GF-D8 (cell line): ENCODE results near the gene OPRM1.
"Not testable (repeated sequence)": the region's sequence is repeated elsewhere in the genome, so short reads cannot be mapped to it uniquely, and the experiment has no call there.

Experiments
- DNase-seq: peaks from one replicate; lab custom pipeline; 2025; lab: John Stamatoyannopoulos, UW

The OPRM1 gene

GRCh38 chr6:154154389-154154967, 115.4 kb downstream of the OPRM1 start:
- peak; percentile 21 for DNase-seq

DNA sequence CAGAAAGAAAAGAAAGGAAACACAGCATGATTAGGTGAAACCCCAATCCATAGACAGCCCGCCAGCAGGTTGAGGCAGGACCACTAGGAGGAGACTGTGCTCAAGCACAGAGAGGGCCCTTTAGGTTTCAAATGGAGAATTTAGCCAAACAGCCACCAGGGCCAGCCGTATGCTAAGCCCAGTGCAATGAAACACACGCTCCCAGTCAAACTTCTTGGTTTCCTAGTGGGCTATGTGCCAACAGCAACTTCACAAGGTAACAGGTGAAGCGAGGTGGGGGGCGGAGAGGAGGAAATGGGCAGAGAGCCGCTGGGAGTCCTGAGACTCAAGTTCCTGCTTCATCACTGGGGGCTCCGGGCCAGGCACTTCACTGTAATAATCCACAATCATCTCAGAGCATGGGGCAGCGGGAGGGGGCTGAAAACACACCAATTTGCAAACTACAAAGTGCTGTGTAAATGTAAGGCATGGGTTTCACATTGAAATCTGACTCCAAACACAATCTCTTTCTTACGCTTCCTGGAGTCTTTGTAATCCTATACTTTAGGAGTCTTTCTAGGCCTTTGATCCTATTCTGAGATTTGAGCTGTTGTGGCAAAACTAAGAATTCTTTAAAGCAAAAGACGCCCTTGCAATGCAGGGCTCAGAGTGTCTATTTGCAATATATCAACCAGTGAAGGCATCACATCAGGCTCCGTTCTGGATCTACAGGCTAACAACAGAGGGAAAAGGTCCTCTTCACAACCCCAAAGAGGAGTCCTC, 117.3 kb downstream of the OPRM1 start:
- DNase-seq: peak; percentile 24

GRCh38 chr6:154157082-154157481, 118.0 kb downstream of the OPRM1 start:
- no peak for DNase-seq

- no peak for DNase-seq
These were observed 118.7 kb downstream of the OPRM1 start for GRCh38 chr6:154157706-154158105.

DNA sequence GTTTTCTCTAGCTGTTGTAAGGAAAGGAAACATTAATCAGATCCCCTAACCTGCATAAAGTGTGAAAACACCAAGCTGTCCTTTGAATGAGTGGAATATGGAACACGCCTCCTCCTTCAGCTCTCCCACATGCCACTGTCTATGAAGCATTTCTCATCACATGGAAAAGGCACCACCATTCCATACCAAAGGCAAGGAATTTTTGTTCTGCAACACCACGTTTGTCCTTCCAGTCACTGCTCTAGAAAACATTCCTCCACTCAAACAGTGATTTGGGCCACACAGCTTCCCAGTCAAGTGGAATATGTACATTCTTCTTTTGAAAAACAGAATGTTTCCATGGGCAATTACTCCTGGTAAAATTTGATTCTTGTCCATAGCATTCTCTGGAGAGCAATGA, 120.1 kb downstream of the OPRM1 start:
- DNase-seq: no peak

- DNase-seq: no peak
These were observed 122.6 kb downstream of the OPRM1 start for GRCh38 chr6:154161689-154162088.

DNA sequence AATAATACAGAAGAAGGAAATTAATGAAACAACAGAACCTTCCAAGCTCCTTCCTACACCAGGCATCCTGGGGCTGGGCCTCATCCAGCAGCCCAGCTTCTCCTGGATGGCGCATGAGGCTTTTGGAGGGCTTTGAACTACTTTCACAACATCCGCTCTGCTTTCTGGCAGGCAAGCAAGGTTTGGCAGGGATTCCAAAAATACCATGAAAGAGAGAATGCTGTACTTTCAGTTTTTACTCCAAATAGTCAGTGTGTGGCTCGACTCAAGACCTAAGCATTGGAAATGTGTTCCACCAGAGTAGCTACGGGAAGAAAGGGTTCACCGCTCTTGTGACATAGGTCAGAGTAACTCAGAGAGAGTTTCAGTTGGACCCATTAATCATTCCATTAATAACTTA, 125.4 kb downstream of the OPRM1 start:
- peak; percentile 33 for DNase-seq

DNA sequence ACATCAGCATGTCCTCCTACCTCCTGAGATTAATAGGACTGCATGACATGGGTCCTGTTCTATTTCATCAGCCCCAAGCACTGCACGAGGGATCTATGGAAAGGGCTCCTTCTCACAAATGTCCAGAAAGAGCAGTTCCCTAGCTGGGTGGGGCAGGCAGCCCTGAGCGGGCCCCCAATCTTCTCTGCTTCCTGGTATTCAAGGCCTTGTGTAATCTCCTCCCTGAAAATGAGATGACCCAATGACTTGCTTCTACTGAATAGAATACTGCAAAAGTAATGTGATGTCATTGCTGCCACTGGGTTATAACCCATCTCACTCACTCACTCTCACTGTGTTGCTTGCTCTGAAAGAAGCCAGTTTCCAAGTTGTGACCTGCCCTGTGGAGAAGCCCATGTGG, 126.4 kb downstream of the OPRM1 start:
- peak; percentile 50 for DNase-seq

- DNase-seq: no peak
These were observed 127.1 kb downstream of the OPRM1 start for GRCh38 chr6:154166140-154166539.

DNA sequence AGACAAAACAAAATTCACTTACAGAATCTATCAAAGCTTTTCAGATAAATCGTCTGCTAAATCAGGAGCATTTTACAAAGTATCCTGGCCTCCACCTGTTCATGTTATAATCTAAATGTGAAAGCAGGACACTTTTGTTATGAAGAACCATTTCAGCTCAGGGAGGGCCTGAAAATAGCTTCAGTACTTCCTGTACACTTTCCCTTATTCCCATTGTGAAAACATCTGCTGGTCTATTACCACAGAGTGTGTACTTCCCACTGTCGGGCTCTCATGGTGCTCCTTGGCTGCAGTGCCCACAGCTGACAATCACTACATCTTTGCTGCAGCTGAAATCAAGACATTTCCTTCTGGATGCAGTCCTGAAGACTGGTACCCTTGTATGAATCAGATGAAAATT, 128.1 kb downstream of the OPRM1 start:
- peak; percentile 43 for DNase-seq

DNA sequence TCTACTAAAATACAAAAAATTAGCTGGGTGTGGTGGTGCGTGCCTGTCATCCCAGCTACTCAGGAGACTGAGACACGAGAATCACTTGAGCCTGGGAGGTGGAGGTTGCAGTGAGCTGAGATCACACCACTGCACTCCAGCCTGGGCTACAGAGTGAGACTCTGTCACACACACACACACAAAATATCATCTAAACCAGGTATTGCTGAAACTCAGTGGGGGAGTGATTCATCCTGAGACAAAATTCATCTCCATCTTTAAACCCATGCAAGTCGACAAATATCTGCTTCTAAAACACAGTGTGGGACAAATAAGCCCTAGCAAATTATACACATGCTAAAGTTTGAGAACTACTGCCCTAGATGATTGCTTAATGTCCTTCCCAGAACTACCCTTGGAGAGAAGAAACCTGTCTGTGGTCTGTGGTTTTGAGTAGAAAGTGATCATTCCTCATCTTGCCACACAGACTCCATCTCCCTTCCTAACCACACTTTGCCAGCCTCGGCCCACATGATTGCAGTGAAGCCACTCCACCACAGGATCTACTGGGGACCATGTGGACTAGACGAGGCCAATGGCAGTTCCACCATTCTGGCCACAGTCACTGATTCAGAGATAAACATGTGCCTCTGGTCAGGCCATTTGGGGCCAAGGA, 130.3 kb downstream of the OPRM1 start:
- DNase-seq: peak; percentile 96

GRCh38 chr6:154170106-154170505, 131.1 kb downstream of the OPRM1 start:
- DNase-seq: no peak

- DNase-seq: not testable (repeated sequence)
These were observed 133.4 kb downstream of the OPRM1 start for GRCh38 chr6:154172393-154172792.

DNA sequence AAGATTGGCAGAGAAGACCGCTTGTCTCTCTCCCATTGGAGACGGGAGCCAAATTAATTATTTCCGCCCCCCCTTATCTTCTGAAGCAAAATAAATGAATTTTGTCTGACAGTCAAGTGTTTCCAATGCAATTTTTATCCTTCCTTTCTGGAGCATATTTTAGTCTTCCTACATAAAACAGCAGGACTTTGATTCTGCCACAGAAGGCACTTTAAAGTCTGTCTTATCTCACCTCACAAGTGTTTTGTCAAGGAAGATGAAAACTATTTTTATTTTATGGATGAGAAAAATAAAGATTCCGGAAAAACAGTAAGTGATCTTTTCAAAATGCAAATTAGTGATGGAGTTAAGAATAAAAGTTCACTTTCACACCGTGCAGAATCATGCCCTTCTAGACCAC, 140.4 kb downstream of the OPRM1 start:
- DNase-seq: no peak

- DNase-seq: no peak
These were observed 148.2 kb downstream of the OPRM1 start for GRCh38 chr6:154187203-154187602.

- DNase-seq: no peak
These were observed 148.7 kb downstream of the OPRM1 start for GRCh38 chr6:154187714-154188113.

DNA sequence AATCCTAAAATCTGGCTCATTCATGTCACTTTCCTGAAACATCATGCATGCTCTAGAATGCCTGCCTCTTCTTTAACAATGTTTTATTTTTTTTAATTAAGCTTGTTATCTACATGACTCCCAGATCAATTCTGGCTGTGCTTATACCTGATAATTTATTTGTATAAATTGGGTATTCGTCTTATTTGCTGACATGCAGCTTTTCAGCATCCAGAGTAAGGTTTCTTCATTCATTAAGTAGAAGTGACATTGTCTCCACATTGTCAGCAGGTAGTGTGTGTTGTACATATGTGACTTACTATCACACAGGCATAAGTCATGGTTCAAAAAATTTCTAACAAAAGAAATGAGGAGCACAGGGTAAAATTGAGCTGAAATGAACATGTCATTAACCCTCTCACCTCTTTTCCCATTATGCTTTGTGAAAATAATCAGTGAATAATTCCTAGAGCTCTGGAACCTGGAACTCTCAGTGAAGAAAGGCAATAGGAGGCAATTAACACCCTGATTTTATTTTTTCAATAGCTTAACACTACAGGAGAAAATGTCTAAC, 157.4 kb downstream of the OPRM1 start:
- no peak for DNase-seq

DNA sequence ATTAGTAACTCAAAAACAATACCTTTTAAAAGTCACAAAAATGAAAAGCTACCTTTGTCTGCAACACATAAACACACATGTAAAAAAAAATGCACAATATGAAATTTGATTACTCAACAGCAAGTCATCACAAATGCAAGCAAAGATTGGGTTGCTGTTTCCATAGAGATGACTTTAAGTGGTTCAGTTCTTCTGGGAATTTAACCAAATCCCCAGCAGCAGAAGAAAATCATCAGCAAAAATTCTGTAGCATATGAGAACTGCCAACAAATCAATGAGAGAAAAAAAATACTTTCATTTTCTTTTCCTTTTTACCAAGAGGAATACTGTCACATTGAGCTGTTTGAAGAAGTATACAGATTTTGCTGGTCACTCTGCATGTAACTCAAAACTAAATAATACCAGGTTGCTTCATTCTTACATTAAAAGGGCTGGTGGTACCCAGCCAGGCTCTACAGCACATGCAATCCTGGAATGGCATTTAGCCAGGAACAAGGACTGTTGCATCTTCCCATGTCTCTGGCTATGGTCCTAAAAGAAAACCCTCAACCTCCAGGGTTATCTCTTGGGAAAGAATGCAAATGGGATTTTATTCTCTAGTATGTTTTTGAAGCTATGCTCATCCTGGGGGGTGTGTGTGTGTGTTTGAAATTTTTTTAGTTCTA, 158.3 kb downstream of the OPRM1 start:
- DNase-seq: no peak

DNA sequence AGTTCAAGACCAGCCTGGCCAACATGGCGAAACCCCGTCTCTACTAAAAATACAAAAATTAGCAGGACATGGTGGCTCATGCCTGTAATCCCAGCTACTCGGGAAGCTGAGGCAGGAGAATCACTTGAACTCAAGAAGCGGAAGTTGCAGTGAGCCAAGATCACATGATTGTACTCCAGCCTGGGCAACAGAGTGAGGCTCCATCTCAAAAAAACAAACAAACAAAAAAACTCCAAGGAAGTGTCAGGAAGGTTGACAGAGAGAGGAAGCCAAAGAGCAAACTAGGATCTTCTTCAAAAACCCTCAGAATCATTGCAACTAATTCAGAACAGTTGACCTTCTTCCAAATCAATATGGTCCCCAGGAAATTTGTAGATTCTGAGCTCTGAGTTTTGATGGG, 162.6 kb downstream of the OPRM1 start:
- DNase-seq: not testable (repeated sequence)

DNA sequence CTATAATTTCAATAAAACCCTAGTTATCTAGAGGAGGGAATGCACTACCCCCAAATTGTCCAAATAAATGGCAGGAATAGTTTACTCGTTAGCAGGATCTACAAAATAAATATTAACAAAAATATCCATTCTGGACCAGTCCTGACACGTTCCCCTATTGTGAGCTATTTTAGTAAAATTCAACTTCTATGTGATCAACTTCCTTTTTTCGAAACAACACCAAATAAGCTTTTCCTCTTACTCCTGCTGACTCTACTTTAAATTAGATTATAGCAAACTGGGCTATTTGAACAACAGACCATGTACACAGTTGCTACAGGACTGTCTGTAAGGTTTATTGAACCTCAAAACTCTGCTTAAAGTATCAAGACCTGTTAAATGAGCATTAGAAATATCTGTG, 163.3 kb downstream of the OPRM1 start:
- DNase-seq: no peak

DNA sequence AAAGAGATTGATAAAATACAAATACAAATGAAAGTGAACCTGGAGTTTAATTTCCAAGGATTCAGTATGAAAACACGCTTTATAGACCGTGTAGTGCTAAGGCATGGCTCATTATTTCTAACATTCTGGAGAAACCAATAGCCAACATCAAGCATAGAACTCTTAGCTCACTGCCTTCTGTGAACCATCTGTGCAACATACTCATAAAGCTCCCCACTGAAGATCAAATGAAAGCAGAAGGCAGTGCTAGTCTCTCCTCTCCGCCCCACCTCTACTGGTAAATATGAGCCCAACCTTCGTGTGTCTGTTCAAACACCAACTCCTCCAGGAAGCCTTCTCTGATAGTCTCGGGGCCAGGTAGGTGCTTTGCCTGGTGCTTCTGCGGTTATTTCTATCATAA, 163.9 kb downstream of the OPRM1 start:
- DNase-seq: no peak

- no peak for DNase-seq
These were observed 167.1 kb downstream of the OPRM1 start for GRCh38 chr6:154206141-154206540.

DNA sequence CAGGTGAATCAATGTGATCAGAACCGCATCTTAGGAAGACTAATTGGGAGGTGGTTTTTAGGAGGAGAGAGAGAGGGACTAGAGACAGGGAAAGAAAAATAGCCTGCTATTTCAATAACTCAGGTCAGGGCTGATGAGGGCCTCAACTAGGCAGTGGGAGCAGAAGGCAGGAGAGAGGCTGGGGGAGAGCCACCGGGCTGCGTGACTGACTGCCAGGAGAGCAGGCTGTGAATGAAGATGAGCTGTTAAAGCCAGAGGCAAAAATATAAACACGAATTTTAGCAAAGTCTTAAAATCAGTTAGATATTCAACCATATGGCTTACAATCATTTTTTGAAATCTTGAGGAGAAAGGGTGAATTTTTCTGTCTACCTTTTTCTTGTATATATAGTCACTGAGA, 168.0 kb downstream of the OPRM1 start:
- no peak for DNase-seq
